Measurements from ENCODE around the gene PARVG.

DNA sequence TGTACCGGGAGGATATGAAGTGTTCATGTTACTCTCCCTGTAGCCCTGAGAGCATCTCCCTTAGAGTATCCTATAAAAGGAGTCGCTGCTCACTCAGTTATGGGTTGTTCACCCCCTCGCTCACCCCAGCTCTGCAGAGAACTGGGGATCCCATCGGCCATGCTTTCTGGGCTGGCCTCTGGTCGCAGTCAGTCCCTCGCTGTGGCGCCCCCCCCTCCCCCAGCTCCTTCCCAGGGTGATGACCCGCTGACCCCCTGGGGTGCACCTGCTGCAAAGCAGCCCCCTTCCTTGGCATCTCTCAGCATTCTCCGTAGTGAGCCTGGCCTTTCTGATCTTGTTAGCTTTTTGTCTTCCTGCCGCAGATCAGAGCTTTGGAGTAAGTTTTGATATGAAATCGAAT, 10.3 kb upstream of the PARVG start:
- TF ChIP-seq, protein P1, sequence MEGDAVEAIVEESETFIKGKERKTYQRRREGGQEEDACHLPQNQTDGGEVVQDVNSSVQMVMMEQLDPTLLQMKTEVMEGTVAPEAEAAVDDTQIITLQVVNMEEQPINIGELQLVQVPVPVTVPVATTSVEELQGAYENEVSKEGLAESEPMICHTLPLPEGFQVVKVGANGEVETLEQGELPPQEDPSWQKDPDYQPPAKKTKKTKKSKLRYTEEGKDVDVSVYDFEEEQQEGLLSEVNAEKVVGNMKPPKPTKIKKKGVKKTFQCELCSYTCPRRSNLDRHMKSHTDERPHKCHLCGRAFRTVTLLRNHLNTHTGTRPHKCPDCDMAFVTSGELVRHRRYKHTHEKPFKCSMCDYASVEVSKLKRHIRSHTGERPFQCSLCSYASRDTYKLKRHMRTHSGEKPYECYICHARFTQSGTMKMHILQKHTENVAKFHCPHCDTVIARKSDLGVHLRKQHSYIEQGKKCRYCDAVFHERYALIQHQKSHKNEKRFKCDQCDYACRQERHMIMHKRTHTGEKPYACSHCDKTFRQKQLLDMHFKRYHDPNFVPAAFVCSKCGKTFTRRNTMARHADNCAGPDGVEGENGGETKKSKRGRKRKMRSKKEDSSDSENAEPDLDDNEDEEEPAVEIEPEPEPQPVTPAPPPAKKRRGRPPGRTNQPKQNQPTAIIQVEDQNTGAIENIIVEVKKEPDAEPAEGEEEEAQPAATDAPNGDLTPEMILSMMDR (conservative IDR thresholded peaks at IDR 0.05 in 1 of 2, IDR thresholded peaks at IDR 0.05 in 1 of 2; ENCODE audit: extremely low read depth in 1 of 2, insufficient read depth in 1 of 2, low read depth in 1 of 2, low read length in 2 of 2), result no peak
- TF ChIP-seq EZH2 (IDR thresholded peaks at IDR 0.05; ENCODE audit: borderline replicate concordance, low read length), result no peak

All from mammary epithelial cell (primary cell).